GM18519 (cell line): ENCODE results near the gene NSUN6.
"Not testable (repeated sequence)": the region's sequence is repeated elsewhere in the genome, so short reads cannot be mapped to it uniquely, and the experiment has no call there.

ENCODE experiments used
- ATAC-seq: cut with Tn5 transposase; IDR thresholded peaks from one replicate; pipeline ENCODE4 v1.9.1; 2021; ENCODE audit warnings: mild to moderate bottlenecking, moderate library complexity; ENCODE audit not compliant: unreplicated experiment, low FRiP score

Gene NSUN6

GRCh38 chr10:18659819-18660535 lies 8.6 kb upstream of the NSUN6 start:
- ATAC-seq: peak; percentile 13

GRCh38 chr10:18659125-18659818 lies 7.9 kb upstream of the NSUN6 start, which contains the start of gene ARL5B:
ARL5B (plus strand) TSS chr10:18659431; CDS start chr10:18659638, 207 bp downstream.
- peak; percentile 65 for ATAC-seq

GRCh38 chr10:18658271-18659124 lies 7.1 kb upstream of the NSUN6 start:
- ATAC-seq: peak; percentile 29

GRCh38 chr10:18656724-18657123 lies 5.3 kb upstream of the NSUN6 start:
- no peak for ATAC-seq

- ATAC-seq: no peak
Measured at GRCh38 chr10:18653112-18653511, 1.7 kb upstream of the NSUN6 start.

- ATAC-seq: no peak
Measured at GRCh38 chr10:18650404-18650997, 886 bp downstream of the NSUN6 start.

GRCh38 chr10:18649364-18649959 lies 1.9 kb downstream of the NSUN6 start:
- ATAC-seq: no peak

- no peak for ATAC-seq
Measured at GRCh38 chr10:18647945-18648344, 3.4 kb downstream of the NSUN6 start.

GRCh38 chr10:18647151-18647550 lies 4.2 kb downstream of the NSUN6 start:
- no peak for ATAC-seq

- not testable (repeated sequence) for ATAC-seq
Measured at GRCh38 chr10:18639719-18640118, 11.7 kb downstream of the NSUN6 start.

GRCh38 chr10:18637400-18637799 lies 14.0 kb downstream of the NSUN6 start:
- ATAC-seq: not testable (repeated sequence)

- no peak for ATAC-seq
Measured at GRCh38 chr10:18635995-18636394, 15.4 kb downstream of the NSUN6 start.

- not testable (repeated sequence) for ATAC-seq
Measured at GRCh38 chr10:18632500-18632899, 18.9 kb downstream of the NSUN6 start.

GRCh38 chr10:18627452-18628018 lies 23.9 kb downstream of the NSUN6 start:
- not testable (repeated sequence) for ATAC-seq

GRCh38 chr10:18625886-18626285 lies 25.5 kb downstream of the NSUN6 start:
- ATAC-seq: no peak

- ATAC-seq: not testable (repeated sequence)
Measured at GRCh38 chr10:18623671-18624070, 27.7 kb downstream of the NSUN6 start.

- no peak for ATAC-seq
Measured at GRCh38 chr10:18620856-18621255, 30.5 kb downstream of the NSUN6 start.

GRCh38 chr10:18619016-18619415 lies 32.4 kb downstream of the NSUN6 start:
- no peak for ATAC-seq

- no peak for ATAC-seq
Measured at GRCh38 chr10:18616337-18616736, 35.0 kb downstream of the NSUN6 start.

- ATAC-seq: no peak
Measured at GRCh38 chr10:18615618-18616017, 35.8 kb downstream of the NSUN6 start.
